ENCODE measurements around the gene HIC1.

The HIC1 gene

GRCh38 chr17:2023256-2023655 is 31.6 kb upstream of the HIC1 start:
- TF ChIP-seq ESRRG (CRISPR knock-in tag; IDR thresholded peaks at IDR 0.05) (no peak), ARNTL (CRISPR knock-in tag; IDR thresholded peaks at IDR 0.05; ENCODE audit: borderline replicate concordance, low read depth) (no peak), ZFP30 (CRISPR knock-in tag; IDR thresholded peaks at IDR 0.05) (no peak), ISL1 (CRISPR knock-in tag; IDR thresholded peaks at IDR 0.05) (no peak), PPARA (CRISPR knock-in tag; IDR thresholded peaks at IDR 0.05; ENCODE audit: borderline replicate concordance) (no peak), CSDC2 (CRISPR knock-in tag; IDR thresholded peaks at IDR 0.05) (no peak), POU6F1 (CRISPR knock-in tag; IDR thresholded peaks at IDR 0.05; ENCODE audit: borderline replicate concordance, low read depth) (no peak), ZNF8 (CRISPR knock-in tag; IDR thresholded peaks at IDR 0.05) (no peak)
- TF ChIP-seq, protein P1, sequence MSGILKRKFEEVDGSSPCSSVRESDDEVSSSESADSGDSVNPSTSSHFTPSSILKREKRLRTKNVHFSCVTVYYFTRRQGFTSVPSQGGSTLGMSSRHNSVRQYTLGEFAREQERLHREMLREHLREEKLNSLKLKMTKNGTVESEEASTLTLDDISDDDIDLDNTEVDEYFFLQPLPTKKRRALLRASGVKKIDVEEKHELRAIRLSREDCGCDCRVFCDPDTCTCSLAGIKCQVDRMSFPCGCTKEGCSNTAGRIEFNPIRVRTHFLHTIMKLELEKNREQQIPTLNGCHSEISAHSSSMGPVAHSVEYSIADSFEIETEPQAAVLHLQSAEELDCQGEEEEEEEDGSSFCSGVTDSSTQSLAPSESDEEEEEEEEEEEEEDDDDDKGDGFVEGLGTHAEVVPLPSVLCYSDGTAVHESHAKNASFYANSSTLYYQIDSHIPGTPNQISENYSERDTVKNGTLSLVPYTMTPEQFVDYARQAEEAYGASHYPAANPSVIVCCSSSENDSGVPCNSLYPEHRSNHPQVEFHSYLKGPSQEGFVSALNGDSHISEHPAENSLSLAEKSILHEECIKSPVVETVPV (CRISPR knock-in tag; IDR thresholded peaks at IDR 0.05), result no peak
- TF ChIP-seq, protein P2, sequence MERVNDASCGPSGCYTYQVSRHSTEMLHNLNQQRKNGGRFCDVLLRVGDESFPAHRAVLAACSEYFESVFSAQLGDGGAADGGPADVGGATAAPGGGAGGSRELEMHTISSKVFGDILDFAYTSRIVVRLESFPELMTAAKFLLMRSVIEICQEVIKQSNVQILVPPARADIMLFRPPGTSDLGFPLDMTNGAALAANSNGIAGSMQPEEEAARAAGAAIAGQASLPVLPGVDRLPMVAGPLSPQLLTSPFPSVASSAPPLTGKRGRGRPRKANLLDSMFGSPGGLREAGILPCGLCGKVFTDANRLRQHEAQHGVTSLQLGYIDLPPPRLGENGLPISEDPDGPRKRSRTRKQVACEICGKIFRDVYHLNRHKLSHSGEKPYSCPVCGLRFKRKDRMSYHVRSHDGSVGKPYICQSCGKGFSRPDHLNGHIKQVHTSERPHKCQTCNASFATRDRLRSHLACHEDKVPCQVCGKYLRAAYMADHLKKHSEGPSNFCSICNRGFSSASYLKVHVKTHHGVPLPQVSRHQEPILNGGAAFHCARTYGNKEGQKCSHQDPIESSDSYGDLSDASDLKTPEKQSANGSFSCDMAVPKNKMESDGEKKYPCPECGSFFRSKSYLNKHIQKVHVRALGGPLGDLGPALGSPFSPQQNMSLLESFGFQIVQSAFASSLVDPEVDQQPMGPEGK (CRISPR knock-in tag; IDR thresholded peaks at IDR 0.05; ENCODE audit: borderline replicate concordance), result no peak
- TF ChIP-seq, protein P3, sequence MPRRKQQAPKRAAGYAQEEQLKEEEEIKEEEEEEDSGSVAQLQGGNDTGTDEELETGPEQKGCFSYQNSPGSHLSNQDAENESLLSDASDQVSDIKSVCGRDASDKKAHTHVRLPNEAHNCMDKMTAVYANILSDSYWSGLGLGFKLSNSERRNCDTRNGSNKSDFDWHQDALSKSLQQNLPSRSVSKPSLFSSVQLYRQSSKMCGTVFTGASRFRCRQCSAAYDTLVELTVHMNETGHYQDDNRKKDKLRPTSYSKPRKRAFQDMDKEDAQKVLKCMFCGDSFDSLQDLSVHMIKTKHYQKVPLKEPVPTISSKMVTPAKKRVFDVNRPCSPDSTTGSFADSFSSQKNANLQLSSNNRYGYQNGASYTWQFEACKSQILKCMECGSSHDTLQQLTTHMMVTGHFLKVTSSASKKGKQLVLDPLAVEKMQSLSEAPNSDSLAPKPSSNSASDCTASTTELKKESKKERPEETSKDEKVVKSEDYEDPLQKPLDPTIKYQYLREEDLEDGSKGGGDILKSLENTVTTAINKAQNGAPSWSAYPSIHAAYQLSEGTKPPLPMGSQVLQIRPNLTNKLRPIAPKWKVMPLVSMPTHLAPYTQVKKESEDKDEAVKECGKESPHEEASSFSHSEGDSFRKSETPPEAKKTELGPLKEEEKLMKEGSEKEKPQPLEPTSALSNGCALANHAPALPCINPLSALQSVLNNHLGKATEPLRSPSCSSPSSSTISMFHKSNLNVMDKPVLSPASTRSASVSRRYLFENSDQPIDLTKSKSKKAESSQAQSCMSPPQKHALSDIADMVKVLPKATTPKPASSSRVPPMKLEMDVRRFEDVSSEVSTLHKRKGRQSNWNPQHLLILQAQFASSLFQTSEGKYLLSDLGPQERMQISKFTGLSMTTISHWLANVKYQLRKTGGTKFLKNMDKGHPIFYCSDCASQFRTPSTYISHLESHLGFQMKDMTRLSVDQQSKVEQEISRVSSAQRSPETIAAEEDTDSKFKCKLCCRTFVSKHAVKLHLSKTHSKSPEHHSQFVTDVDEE (CRISPR knock-in tag; IDR thresholded peaks at IDR 0.05), result no peak
- no peak for ATAC-seq

- TF ChIP-seq RARB (CRISPR knock-in tag; IDR thresholded peaks at IDR 0.05), result no peak
- TF ChIP-seq, protein P1 (CRISPR knock-in tag; IDR thresholded peaks at IDR 0.05), result no peak
- TF ChIP-seq, protein P3 (CRISPR knock-in tag; IDR thresholded peaks at IDR 0.05), result no peak
- TF ChIP-seq SNAI2 (CRISPR knock-in tag; IDR thresholded peaks at IDR 0.05), result no peak
- TF ChIP-seq TCF4 (CRISPR knock-in tag; IDR thresholded peaks at IDR 0.05; ENCODE audit: borderline replicate concordance), result no peak
- no peak for TF ChIP-seq BACH2 (CRISPR knock-in tag; IDR thresholded peaks at IDR 0.05; ENCODE audit: borderline replicate concordance)
Observed at GRCh38 chr17:2023692-2024571, 31.0 kb upstream of the HIC1 start.

More at GRCh38 chr17:2023692-2024571, 31.0 kb upstream of the HIC1 start:
- ATAC-seq, result 0 out of 3 replicates have a peak, but pooled peaks have one; percentile 5
